Body of pancreas (tissue), 4 donors: ENCODE data around the gene AGO3. TPM values are rescaled to one million over a fixed set of nuclear protein-coding genes. Genes with fewer than 3 reads are reported as not detected.

ENCODE experiments used
- ATAC-seq: fragments of 150-250 bp; one replicate; pipeline ENCODE4 v1.9.1; 2016
- DNase-seq, 4 donors: peaks; one replicate each; pipeline ENCODE4 v3.0.0-alpha.2; 2019
- H3K27ac ChIP-seq, 4 donors: fragments of 200-600 bp; sonication (generic); 1 replicate in 3 of 4; 2 replicates in 1 of 4; pipeline versions ENCODE4 v1.5.1 to v1.6.1; 2016 to 2019; ENCODE audit warnings: mild to moderate bottlenecking in 1 of 4, mixed read lengths in 1 of 4, moderate library complexity in 1 of 4
- H3K27me3 ChIP-seq, 2 donors: fragments of 200-600 bp; sonication (generic); one replicate each; pipeline ENCODE4 v1.6.0; 2016; ENCODE audit warnings: mild to moderate bottlenecking in 1 of 2
- H3K36me3 ChIP-seq, 2 donors: fragments of 200-600 bp; sonication (generic); replicated peaks in 1 of 2; 2 replicates each; pipeline ENCODE4 v1.5.1; 2016; ENCODE audit warnings: low read depth in 2 of 2; ENCODE audit not compliant: insufficient read depth in 1 of 2
- H3K4me1 ChIP-seq: fragments of 200-600 bp; sonication (generic); one replicate; pipeline ENCODE4 v1.6.0; 2016
- H3K4me3 ChIP-seq, 2 donors: fragments of 200-600 bp; sonication (generic); 1 replicate in 1 of 2; 2 replicates in 1 of 2; pipeline ENCODE4 v1.5.1; 2016 to 2019
- H3K9me3 ChIP-seq, 3 donors: fragments of 200-600 bp; sonication (generic); 1 replicate in 2 of 3; 2 replicates in 1 of 3; pipeline ENCODE4 v1.5.1; 2016
- CTCF ChIP-seq, 7 experiments: fragments of 450-650 bp in 4 of 7; fragments of 200-600 bp in 3 of 7; sonication (generic) in 3 of 7; IDR thresholded peaks; one replicate each; pipeline ENCODE4 v1.5.1; 2016 to 2019; ENCODE audit warnings: antibody characterized with exemption in 7 of 7
- POLR2A ChIP-seq, 3 donors: fragments of 450-650 bp; IDR thresholded peaks; one replicate each; pipeline ENCODE4 v1.6.1; 2016; ENCODE audit warnings: antibody characterized with exemption in 3 of 3, mild to moderate bottlenecking in 2 of 3
- WGBS, 2 donors: methylation state at CpG; one replicate each; pipeline ENCODE4 v1.1.5; 2017; 5-methylcytosine and 5-hydroxymethylcytosine counted together
- intact Hi-C: fragments of 100-400 bp; cut with DNase I; formaldehyde crosslinking; loops from one replicate; pipeline ENCODE4 v1.15.1; 2023
- total RNA-seq, 2 donors: library from RNA; depleted of rRNA; stranded (reverse); fragments of >200 nt; gene quantifications; one replicate each; pipeline ENCODE4 v1.1.0, GENCODE V29; 2016

Gene AGO3
- total RNA-seq, 2 donors from 2014 or later = 10.9 to 12.2 TPM

GRCh38 chr1:36095760-36096405 lies 165.0 kb downstream of the AGO3 start:
- no peak overlapping the region for H3K4me3 ChIP-seq
- intact Hi-C loops = loop anchor here (5.0 to 10.0 kb wide), 3 partner anchors 49 to 319 kb away; partner anchors contain the start of gene TRAPPC3
- no peaks in the 10 kb centered on the region for H3K9me3 ChIP-seq
- TF ChIP-seq POLR2A (IDR thresholded peaks at IDR 0.05) (no peak), CTCF (IDR thresholded peaks at IDR 0.05) (no peak)
- ATAC-seq (no peak), DNase-seq (no peak)
- peaks cover 6% of the 10 kb centered on the region for H3K4me1 ChIP-seq
- H3K36me3 ChIP-seq = peaks cover 19% of the 10 kb centered on the region in 2 donors
- 67 to 71% methylated on average over 12 to 15 of the region's 15 CpGs for WGBS, 2 donors
- H3K27ac ChIP-seq = no peak overlapping the region
- no peaks in the 10 kb centered on the region for H3K27me3 ChIP-seq

GRCh38 chr1:36096500-36097432 lies 165.9 kb downstream of the AGO3 start:
- DNase-seq (no peak), ATAC-seq (no peak)
- 70 to 76% methylated on average over 9 to 16 of the region's 16 CpGs for WGBS, 2 donors
- TF ChIP-seq POLR2A (IDR thresholded peaks at IDR 0.05) (no peak), CTCF (IDR thresholded peaks at IDR 0.05) (no peak)
- intact Hi-C loops = loop anchor here (5.0 to 10.0 kb wide), 3 partner anchors 48 to 318 kb away; partner anchors contain the start of gene TRAPPC3
- no peaks in the 10 kb centered on the region for H3K9me3 ChIP-seq
- peaks cover 16 to 19% of the 10 kb centered on the region in 2 donors for H3K36me3 ChIP-seq
- peaks cover 6% of the 10 kb centered on the region for H3K4me1 ChIP-seq
- H3K4me3 ChIP-seq = no peak overlapping the region
- H3K27me3 ChIP-seq = no peaks in the 10 kb centered on the region
- no peak overlapping the region for H3K27ac ChIP-seq

- 90 to 93% methylated on average over 8 to 26 of the region's 33 CpGs for WGBS, 2 donors
- intact Hi-C loops = loop anchor here (5.0 to 10.0 kb wide), 3 partner anchors 47 to 317 kb away; partner anchors contain the start of gene TRAPPC3
- Histone ChIP-seq H3K27ac (no peak overlapping the region), H3K9me3 (no peaks in the 10 kb centered on the region), H3K36me3 (peaks cover 8 to 9% of the 10 kb centered on the region in 2 donors), H3K4me1 (peaks cover 6% of the 10 kb centered on the region), H3K27me3 (no peaks in the 10 kb centered on the region), H3K4me3 (no peak overlapping the region)
- no peak for DNase-seq
- TF ChIP-seq CTCF (IDR thresholded peaks at IDR 0.05) = no peak
- no peak for TF ChIP-seq POLR2A (IDR thresholded peaks at IDR 0.05)
- ATAC-seq = no peak
Measured at GRCh38 chr1:36097693-36098585, 167.0 kb downstream of the AGO3 start.

GRCh38 chr1:36098650-36099365 lies 167.9 kb downstream of the AGO3 start:
- Histone ChIP-seq H3K27ac (no peak overlapping the region), H3K36me3 (peaks cover 3 to 7% of the 10 kb centered on the region in 2 donors), H3K4me3 (no peak overlapping the region), H3K4me1 (peaks cover 6% of the 10 kb centered on the region), H3K9me3 (no peaks in the 10 kb centered on the region), H3K27me3 (no peaks in the 10 kb centered on the region)
- ATAC-seq (no peak), DNase-seq (no peak)
- intact Hi-C loops = loop anchor here (5.0 to 10.0 kb wide), 3 partner anchors 46 to 316 kb away; partner anchors contain the start of gene TRAPPC3
- 64 to 80% methylated on average over 1 to 12 of the region's 13 CpGs for WGBS, 2 donors
- TF ChIP-seq POLR2A (IDR thresholded peaks at IDR 0.05) (no peak), CTCF (IDR thresholded peaks at IDR 0.05) (no peak)
